SW 1271 (cell line): Measurements from ENCODE around the gene ZNF330.

Source experiments
- DNase-seq, 2 experiments: peaks; one replicate each; lab custom pipeline; 2025; lab: John Stamatoyannopoulos, UW

Gene ZNF330

GRCh38 chr4:141233673-141234072 lies 13.0 kb downstream of the ZNF330 start:
- no peak for DNase-seq

- no peak for DNase-seq
Observed at GRCh38 chr4:141238186-141238585, 17.5 kb downstream of the ZNF330 start.

GRCh38 chr4:141240259-141240658 lies 19.6 kb downstream of the ZNF330 start:
- DNase-seq = no peak

- no peak for DNase-seq
Observed at GRCh38 chr4:141240671-141241070, 20.0 kb downstream of the ZNF330 start.

- no peak for DNase-seq
Observed at GRCh38 chr4:141241986-141242385, 21.3 kb downstream of the ZNF330 start.

GRCh38 chr4:141244419-141244818 lies 23.7 kb downstream of the ZNF330 start:
- DNase-seq = no peak

- DNase-seq = no peak
Observed at GRCh38 chr4:141246243-141246642, 25.5 kb downstream of the ZNF330 start.

GRCh38 chr4:141246683-141247429 lies 26.2 kb downstream of the ZNF330 start:
- no peak for DNase-seq

- DNase-seq = no peak
Observed at GRCh38 chr4:141247430-141247780, 26.7 kb downstream of the ZNF330 start.

GRCh38 chr4:141248029-141248428 lies 27.3 kb downstream of the ZNF330 start:
- no peak for DNase-seq

GRCh38 chr4:141248486-141248885 lies 27.8 kb downstream of the ZNF330 start:
- DNase-seq = no peak

GRCh38 chr4:141254326-141254725 lies 33.6 kb downstream of the ZNF330 start:
- no peak for DNase-seq

GRCh38 chr4:141255016-141255415 lies 34.3 kb downstream of the ZNF330 start:
- no peak for DNase-seq

GRCh38 chr4:141258558-141258957 lies 37.9 kb downstream of the ZNF330 start:
- no peak for DNase-seq

- DNase-seq = no peak
Observed at GRCh38 chr4:141275834-141276233, 55.1 kb downstream of the ZNF330 start.

GRCh38 chr4:141283152-141283551 lies 62.5 kb downstream of the ZNF330 start:
- no peak for DNase-seq

- no peak for DNase-seq
Observed at GRCh38 chr4:141283563-141283962, 62.9 kb downstream of the ZNF330 start.
